ENCODE results near the gene GAS7. TPM values are rescaled to one million over a fixed set of nuclear protein-coding genes. Genes with fewer than 3 reads are reported as not detected.
"Not testable (repeated sequence)": the region's sequence is repeated elsewhere in the genome, so short reads cannot be mapped to it uniquely, and the experiment has no call there.

GAS7 gene
- total RNA-seq, 1 donor from 2014 or later, result 0.08 TPM

DNA sequence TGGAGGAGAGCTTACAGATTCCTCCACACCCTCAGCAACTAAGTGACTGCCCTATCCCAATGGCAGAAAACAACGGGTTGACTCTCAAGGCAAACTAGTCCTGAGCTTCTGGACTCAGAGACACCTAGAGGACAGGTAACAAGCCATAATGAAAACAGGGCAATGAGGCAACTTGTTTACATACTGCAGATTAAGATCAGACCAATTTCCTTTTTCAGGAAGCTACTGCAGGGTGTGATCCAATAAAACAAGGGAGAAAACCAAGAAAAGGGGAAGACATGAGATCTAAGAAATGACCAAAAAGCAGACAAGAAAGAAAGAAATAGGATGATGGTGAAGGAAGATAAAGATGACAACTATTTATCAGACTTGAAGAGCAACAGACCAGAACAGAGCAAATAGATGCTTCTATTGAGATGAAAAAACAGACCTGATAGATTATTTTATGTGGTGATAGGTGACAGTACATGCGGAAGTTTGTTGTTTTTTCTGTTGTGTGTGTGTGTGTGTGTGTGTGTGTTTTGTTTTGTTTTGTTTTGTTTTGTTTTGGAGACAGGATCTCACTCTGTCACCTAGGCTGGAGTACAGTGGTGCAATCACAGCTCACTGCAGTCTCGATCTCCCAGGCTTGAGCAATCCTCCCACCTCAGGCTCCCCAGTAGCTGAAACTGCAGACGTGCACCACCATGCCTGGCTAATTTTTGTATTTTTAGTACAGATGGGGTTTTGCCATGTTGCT is 120.7 kb downstream of the GAS7 start:
- DNase-seq (ENCODE audit: low read depth), result no peak

DNA sequence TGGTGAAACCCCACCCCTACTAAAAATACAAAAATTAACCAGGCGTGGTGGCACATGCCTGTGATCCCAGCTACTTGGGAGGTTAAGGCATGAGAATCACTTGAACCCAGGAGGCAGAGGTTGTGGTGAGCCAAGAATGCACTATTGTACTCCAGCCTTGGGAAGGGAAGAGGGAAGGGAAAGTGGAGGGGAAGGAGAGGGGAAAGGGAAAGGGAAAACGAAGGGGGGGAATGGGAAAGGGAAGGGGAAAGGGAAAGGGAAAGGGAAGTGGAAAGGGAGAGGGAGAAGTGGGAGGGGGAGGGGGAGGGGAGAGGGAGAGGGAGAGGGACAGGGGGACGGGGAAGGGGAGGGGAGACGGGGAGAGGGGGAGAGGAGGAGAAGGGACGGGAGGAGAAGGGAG is 122.5 kb downstream of the GAS7 start:
- no peak for DNase-seq (ENCODE audit: low read depth)

DNA sequence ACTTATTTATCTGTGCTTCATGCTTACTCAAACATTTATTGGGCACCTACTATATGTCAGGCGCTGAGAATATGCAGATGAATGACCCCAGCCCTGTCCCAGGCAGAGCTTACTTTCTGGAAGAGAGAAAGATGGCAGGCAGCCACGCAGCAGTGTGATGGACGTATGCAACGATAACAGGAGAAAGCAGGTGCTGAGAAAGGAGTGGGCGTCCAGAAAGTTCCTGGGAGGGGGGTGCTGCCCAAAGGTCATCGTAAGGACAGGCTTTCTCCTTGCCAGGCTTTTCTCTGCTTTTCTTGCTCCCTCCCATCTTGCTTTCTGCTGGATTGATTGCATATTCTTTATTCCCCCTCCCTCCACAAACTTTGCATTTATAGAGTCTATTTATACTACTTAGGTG is 124.5 kb downstream of the GAS7 start:
- DNase-seq (ENCODE audit: low read depth), result no peak

DNA sequence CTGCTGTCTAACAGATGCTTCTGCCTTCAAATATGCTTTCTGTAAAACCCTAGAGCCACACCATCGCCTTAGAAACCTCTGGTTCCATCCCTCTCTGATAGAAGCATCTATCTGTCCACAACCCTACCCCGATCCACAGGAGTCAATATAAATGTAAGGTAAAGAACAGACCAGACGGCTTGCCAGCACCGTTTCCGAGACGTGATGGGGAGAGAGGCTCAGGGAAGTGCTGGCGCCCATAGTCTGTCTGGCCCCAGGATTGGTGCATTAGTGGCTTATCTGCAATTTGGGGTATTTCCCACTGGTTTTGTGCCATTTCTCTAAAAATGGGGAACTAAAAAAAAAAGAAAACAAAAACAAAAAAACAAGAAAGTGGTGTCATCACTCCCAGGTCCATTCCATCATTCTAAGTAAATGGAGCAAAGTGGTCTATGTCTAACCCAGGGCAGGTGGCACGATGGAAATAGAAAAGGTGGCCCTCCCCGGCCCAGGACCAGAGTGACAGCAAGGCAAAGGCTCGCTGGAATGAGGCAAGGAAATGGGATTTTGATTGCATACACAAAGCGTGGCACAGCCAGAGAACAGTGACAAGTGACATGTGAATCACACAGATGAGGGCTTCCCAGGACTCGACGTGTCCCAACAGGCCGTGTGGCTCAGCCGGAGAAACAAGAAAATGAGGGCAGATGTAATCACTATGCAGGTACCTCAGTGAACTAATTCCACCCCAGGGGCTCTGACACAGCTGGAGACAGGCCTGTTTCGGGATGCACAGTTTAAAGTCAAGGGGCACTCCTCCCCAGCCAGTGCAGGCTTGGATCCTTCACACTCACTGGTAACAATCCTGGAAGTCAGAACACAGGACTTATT is 125.6 kb downstream of the GAS7 start:
- DNase-seq (ENCODE audit: low read depth), result no peak

DNA sequence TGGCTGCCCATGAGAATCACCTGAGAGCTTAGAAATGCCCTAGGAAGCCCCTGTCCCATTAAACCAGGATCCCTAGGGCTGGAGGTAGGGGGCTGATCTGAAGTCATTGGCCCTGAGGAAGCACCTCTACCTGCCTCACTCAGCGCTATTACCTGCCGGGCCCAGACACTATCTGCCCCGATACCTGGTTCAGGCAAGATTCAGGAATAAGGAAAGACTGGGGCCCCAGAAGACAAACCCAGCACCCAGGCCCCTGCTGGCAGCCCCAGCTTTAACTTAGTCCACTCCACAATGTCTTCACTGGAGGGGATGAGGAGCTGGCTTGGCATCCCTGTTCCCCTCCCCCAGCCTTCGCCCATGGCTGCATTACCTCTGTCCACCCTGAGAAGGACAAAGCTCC is 126.3 kb downstream of the GAS7 start:
- DNase-seq (ENCODE audit: low read depth), result no peak

DNA sequence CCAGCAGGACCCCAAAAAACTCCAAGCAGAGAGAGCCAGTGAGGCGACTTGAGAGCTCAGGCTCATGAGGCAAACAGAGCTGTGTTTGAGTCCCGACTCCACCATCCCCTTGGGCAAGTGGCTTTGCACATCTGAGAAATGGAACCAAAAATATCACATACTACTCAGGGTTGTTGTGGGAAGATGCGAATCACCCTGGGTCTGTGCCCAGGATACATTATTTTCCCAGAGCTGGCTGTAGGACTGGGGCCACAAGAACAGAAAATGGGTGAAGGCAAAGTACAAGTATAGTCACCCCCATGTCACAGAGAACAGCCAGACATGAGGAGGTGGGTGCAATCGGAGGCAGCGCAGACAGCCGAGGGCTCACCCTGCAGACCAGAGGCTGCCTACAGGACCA is 127.3 kb downstream of the GAS7 start:
- DNase-seq (ENCODE audit: low read depth), result no peak

DNA sequence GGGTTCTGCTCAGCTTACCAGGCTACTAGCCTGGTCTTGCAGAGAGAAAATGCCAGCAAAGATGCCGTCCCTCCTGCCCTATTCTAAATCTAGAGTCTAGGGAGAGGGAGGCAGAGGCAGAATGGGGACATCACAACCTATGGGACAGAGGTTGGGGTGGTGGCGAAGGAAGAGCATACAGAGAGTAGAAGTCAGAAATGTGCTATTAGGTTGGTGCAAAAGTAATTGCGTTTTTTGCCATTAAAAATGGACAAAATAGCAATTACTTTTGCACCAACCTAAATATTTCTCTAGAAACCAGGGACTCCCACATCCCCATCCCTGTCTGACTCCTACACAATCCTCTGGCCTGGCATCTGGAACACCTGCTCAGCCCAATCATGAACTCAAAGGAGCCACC is 127.7 kb downstream of the GAS7 start:
- DNase-seq (ENCODE audit: low read depth), result no peak

DNA sequence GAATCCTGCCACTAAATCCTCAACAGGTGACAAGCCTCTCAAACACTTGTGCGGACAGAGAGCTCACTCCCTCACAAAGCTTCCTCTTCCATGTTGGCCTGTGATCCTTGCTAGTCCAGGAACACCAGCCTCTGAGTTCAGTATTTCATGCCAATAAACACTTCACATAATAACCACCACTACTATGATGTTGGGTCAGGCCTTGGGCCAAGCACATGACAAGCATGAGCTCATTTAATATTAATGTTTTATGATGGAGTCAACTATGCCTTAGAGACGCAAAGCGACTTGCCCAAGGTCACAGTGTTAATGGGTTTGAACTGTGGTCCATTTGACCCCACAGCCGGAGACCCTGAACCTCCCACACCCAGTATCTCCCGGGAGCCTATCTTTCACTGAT is 129.1 kb downstream of the GAS7 start:
- no peak for DNase-seq (ENCODE audit: low read depth)

DNA sequence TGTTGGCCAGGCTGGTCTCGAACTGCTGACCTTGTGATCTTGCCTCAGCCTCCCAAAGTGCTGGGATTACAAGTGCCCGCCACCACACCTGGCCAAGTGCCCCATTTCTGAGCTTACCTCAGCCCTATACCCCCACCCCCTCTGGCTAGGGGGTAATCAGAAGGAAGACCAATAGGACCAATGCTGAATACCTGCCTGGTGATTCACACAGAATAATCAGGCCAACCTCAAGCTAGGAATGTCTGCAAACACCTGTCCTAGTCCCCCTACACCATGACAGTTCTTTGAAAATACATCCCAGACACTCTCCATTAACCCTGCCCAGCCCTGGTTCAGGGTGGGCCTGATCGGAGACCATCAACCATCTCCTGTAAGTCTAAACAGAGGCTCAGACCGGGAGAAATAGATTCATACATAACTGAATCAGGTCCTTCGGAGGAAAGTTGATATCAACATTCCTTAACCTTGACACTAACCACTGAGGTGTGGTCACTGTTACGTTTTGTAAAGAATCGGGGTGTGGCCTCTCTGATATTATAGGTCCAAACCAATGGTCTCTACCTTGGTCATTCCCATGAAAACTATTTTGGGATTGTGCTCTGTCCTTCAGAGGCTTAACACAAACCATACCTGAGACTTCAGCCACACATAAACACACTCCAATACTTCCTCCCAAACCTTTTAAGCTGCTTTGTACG is 130.8 kb downstream of the GAS7 start:
- DNase-seq (ENCODE audit: low read depth), result no peak

DNA sequence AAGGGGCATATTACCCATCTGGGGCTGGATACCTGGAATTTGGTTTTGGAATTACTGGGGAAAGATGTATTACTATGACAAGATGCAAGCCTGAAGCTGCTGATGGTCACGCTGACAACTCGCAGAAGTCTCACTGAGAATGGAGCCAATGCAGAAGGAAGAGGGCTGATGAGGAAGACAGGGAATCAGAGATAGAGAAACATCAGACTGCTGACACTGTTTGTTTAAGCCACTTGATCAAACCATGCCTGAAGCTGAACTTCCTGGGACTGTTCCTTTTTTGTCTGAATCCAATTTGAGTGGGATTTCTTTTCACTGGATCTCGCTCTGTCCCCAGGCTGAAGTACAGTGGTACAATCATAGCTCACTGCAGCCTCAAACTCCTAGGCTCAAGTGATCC is 133.9 kb downstream of the GAS7 start:
- no peak for DNase-seq (ENCODE audit: low read depth)

DNA sequence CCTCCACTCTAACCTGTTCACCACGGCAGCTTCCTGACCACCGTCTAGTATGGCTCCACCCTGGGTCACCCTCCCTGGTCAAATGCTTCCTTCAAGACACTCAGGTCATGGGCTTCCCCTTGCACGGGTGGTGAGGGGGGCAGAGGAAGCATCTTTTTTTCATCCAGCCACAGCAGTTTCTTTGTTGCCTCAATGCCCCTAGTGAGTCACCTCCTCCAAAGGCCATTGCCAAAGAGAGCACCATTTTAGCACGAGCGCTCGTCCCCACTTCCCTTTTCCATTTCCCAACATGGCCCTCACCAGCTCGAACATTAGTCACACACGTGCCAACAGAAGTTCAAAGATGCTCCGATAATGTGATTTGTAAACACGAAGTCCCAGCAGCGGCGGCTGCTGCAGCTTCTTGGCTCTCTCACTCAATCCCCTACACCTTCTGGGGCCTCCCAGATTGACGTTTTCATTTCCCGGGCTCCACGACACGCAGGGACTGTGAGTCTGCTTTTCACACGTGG is 134.6 kb downstream of the GAS7 start:
- DNase-seq (ENCODE audit: low read depth), result no peak

DNA sequence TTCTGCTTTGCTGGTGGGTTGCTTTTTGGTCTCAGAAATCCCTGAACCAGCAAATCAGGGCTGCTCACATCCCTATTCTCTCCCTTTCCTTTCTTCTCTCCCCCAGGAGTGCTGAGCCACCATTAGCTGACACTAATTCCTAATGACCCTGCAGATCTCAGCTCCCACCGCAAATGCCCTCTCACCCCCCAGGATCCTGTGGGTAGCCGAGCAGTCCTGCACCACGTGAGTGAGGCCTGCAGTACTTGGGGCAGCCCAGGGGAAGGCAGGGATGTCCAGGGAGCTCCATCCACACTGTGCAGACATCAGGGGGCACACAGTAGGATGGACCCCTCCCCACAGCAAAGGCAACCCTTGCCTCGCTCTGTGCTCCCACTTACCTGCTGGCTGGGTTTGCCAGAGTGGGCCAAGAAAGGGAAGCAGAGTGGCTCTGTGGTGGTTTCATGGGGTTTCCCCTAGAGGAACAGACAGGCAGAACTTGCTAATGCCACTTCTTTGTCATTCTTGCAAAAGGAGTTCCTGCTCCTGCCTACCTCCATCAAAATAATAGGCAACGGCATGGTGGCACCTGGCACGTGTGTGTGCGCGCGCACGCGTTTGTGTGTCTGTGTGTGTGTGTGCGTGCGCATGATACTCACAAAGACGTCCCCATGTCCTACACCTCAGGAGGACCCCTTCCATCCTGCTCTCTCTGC is 135.6 kb downstream of the GAS7 start:
- no peak for DNase-seq (ENCODE audit: low read depth)

DNA sequence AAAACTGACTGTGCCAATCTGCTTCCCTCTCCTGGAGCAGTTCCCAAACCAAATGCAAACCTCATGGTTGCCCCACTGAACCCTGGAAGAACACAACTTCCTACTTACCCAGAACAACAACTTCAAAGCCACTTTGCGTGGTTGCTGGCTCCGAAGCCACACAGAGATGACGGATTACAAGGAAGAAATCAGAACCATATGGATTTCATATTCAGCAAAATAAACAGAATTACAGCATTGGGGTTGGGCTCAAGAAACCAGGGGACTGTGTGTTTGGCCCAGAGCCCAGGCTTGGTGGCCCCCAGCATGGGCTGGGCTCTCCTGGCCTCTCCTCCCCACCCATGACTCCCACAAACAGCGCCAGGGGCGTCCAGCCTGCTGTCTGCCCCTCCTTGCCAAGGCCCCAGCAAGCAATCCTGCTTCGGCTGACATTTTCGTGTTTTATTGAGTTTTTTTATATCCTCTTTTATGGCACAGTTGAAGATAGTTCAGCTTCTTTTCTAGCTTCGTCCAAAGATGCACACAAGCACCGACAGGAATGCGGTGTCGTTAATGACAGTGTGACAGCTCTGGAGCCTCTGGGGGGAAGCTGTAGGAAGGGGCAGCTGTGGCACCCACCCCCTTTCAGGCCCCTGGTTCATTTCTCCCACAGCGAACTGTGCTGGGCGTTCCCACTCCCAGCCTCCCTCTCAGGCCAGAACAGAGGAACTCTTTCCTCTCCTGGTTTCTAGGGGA is 137.1 kb downstream of the GAS7 start:
- no peak for DNase-seq (ENCODE audit: low read depth)

DNA sequence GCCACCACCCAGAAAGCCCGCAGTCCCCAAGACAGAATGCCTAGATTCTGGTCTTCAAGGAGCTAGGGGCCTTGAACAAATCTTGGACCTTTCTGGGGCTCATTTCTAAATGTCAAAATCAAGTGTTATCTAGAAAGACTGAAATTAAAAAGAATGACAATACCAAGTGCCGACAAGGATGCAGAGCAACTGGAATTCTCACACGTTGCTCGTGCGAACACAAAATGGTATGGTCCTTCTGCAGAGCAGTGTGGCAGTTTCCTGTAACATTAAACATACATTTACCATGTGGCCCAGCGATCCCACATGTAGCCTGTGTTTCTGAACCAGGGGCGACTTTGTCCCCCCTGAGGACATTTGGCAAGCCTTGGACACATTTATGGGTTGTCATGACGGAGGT is 137.9 kb downstream of the GAS7 start:
- no peak for DNase-seq (ENCODE audit: low read depth)

DNA sequence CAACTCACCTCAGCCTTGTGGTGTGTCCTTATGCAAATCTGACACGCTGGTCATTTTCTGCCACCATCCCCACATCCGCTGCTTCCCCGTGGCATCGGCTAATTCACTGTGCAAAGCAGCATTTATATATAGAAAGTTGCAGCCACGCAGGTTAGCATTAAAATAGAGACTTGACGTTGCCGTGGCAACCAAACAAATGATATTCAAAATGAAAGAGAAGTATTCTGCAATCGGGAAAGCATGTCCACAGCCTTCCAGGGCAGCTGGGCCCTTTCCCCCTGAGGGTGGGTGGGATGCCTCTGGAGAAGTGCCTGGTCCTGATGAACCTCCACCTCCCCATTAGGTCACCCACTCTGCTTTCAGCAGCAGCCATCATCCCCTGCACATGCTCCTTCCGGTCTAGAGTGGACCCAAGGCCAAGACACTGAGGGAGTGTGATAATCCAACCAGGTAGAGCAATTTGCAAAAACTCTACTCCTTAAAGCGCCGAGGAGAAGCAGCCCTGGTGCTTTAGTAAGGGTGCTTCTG is 138.7 kb downstream of the GAS7 start:
- DNase-seq (ENCODE audit: low read depth), result no peak

DNA sequence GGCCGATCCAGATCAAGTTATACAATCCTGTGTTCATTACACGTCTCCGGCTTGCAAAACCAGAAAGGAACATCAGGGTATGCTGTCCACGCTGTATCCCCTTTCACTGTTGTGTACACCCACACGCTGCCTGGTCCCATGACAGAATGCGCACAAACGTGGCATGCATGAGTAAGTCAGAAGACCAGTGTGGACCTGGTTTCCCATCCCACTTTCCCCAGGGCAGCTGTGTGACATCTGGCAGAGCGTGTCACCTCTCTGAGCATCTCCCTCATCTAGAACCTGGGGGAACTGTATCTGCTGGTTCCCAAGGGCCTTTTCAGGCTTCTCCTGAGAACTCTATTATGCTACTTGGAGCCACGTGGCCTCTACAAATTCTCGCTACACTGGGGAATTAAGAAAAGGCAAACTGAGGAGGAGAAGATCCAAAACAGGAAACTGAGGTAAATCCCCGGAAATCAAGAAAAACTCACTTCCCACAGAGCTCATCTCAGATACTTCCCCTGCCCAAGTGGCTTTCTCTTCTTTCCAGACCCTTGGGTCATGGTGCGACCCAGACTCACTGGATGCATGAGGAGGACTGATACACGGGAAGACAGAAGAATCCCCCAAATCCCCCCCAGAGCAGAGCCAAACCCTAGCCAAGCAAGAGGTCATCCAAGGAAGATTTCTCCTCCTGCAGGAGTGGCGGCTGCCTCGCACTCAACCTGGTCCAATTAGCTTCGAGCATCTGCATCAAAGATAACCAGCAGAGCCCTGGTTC is 139.3 kb downstream of the GAS7 start:
- DNase-seq (ENCODE audit: low read depth), result no peak

DNA sequence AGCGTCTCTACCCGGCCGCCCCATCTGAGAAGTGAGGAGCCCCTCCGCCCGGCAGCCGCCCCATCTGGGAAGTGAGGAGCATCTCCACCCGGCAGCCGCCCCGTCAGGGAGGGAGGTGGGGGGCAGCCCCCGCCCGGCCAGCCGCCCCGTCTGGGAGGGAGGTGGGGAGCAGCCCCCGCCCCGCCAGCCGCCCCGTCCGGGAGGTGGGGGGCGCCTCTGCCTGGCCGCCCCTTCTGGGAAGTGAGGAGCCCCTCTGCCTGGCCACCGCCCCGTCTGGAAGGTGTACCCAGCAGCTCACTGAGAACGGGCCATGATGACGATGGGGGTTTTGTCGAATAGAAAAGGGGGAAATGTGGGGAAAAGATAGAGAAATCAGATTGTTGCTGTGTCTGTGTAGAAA is 140.9 kb downstream of the GAS7 start:
- not testable (repeated sequence) for DNase-seq (ENCODE audit: low read depth)

DNA sequence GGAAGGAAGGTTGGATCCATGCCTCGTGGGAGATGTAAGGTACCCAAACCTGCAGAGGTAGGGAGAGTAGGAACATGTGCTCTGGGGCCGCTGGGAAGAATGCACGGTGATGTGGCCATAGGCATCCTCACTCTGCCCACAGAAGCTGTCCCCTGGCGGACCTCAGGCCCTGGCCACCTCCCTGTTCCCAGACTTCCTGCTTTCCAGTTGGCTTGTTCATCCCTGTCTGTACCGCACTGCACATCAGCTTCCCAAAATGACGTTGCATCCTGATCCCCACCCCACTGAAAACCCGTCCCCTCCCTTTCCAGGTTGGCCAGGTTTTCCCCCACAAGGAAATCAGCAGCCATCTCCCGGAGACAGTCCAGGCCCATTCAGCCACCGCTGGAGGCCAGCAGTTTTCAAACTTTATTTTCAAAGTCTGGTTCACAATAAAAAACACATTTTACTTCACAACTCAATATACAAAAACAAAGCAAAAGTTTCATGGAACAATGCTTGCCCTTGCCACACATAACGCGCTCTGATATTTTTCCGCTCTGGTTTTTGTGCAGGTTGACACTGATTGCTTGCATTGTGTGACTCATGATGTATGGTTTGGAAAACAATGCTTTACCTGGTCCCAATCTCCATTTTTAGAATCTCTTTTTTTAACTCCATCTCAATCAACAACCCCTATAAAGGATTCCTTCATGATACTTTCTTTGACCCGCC is 143.0 kb downstream of the GAS7 start:
- no peak for DNase-seq (ENCODE audit: low read depth)

Data from myocyte (in vitro differentiated cells).